Measurements from ENCODE around the gene CARD10. TPM values are rescaled to one million over a fixed set of nuclear protein-coding genes. Genes with fewer than 3 reads are reported as not detected.

CARD10 gene
- total and polyA plus RNA-seq, 2 of the 13 experiments (the other 11 are each of a cell fraction or from before 2014, with no cell fraction given) = 35.2 to 55.8 TPM

DNA sequence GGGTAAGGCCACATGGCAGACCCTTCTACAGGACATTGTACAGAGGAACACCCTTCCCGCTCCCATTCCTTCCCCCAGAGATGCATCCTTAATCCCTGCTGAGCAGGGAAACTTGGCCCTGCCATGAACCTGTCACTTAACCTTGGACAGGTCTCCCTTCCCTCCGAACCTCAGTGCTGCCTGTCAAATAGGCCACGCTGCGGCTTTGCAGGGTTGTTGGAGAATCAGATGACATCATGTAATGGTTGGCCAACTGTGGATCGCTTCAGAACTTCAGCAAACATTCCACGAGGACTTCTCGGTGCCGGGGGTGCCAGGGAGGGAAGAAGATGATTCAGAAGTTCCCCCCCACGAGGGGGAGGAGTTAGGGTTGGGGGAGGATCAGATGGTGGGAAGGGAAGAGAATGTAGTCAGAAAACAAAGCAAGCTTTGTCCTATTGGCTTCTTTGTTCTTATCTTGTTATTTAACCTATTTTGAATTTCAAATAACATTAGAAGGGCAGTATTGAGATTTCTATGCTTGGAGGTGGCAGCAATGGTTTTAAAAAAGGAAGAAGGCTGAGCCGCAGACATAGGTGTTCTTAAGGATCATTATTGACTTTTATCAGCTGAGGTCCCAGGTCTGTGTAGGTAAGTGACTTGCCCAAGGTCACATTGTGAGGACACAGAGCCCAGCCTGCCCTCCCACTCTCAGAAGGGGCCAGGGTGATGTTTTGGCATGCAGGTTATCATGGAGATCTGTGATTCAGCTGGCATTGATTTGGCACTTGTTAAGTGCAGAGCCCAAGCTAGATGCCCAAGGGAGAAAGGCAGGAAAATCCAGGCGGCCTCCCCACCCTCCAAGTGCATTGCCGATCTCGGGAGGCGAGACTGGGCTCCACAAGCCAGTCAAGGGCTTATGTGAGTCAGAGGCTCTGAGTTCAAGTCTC, 44.2 kb upstream of the CARD10 start (continued):
- TF ChIP-seq, protein P1, sequence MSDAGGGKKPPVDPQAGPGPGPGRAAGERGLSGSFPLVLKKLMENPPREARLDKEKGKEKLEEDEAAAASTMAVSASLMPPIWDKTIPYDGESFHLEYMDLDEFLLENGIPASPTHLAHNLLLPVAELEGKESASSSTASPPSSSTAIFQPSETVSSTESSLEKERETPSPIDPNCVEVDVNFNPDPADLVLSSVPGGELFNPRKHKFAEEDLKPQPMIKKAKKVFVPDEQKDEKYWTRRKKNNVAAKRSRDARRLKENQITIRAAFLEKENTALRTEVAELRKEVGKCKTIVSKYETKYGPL (CRISPR knock-in tag; IDR thresholded peaks at IDR 0.05) = no peak
- TF ChIP-seq NFATC3 (CRISPR knock-in tag; IDR thresholded peaks at IDR 0.05) (no peak), BORCS8-MEF2B (CRISPR knock-in tag; IDR thresholded peaks at IDR 0.05) (no peak), ZNF160 (CRISPR knock-in tag; IDR thresholded peaks at IDR 0.05) (no peak), ZNF556 (CRISPR knock-in tag; IDR thresholded peaks at IDR 0.05; ENCODE audit: borderline replicate concordance) (no peak), ELF4 (CRISPR knock-in tag; IDR thresholded peaks at IDR 0.05; ENCODE audit: borderline replicate concordance) (no peak), ZNF232 (CRISPR knock-in tag; IDR thresholded peaks at IDR 0.05; ENCODE audit: borderline replicate concordance) (no peak), KDM3A (CRISPR knock-in tag; IDR thresholded peaks at IDR 0.05; ENCODE audit: low read depth) (peak; percentile 43; the same call in 1 of the 2 replicates), PHF8 (CRISPR knock-in tag; IDR thresholded peaks at IDR 0.05) (no peak), JDP2 (CRISPR knock-in tag; IDR thresholded peaks at IDR 0.05; ENCODE audit: borderline replicate concordance) (no peak), TOPORS (CRISPR knock-in tag; IDR thresholded peaks at IDR 0.05) (no peak), JARID2 (CRISPR knock-in tag; IDR thresholded peaks at IDR 0.05; ENCODE audit: insufficient replicate concordance) (no peak), ZNF558 (CRISPR knock-in tag; IDR thresholded peaks at IDR 0.05; ENCODE audit: borderline replicate concordance) (no peak), NR2F6 (IDR thresholded peaks at IDR 0.05) (peak; percentile 43), NR2F6 (CRISPR knock-in tag; IDR thresholded peaks at IDR 0.05) (peak; percentile 54)
- TF ChIP-seq, protein P2, sequence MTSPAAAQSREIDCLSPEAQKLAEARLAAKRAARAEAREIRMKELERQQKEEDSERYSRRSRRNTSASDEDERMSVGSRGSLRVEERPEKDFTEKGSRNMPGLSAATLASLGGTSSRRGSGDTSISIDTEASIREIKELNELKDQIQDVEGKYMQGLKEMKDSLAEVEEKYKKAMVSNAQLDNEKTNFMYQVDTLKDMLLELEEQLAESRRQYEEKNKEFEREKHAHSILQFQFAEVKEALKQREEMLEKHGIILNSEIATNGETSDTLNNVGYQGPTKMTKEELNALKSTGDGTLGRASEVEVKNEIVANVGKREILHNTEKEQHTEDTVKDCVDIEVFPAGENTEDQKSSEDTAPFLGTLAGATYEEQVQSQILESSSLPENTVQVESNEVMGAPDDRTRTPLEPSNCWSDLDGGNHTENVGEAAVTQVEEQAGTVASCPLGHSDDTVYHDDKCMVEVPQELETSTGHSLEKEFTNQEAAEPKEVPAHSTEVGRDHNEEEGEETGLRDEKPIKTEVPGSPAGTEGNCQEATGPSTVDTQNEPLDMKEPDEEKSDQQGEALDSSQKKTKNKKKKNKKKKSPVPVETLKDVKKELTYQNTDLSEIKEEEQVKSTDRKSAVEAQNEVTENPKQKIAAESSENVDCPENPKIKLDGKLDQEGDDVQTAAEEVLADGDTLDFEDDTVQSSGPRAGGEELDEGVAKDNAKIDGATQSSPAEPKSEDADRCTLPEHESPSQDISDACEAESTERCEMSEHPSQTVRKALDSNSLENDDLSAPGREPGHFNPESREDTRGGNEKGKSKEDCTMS (CRISPR knock-in tag; conservative IDR thresholded peaks at IDR 0.05) = no peak
- TF ChIP-seq, protein P3, sequence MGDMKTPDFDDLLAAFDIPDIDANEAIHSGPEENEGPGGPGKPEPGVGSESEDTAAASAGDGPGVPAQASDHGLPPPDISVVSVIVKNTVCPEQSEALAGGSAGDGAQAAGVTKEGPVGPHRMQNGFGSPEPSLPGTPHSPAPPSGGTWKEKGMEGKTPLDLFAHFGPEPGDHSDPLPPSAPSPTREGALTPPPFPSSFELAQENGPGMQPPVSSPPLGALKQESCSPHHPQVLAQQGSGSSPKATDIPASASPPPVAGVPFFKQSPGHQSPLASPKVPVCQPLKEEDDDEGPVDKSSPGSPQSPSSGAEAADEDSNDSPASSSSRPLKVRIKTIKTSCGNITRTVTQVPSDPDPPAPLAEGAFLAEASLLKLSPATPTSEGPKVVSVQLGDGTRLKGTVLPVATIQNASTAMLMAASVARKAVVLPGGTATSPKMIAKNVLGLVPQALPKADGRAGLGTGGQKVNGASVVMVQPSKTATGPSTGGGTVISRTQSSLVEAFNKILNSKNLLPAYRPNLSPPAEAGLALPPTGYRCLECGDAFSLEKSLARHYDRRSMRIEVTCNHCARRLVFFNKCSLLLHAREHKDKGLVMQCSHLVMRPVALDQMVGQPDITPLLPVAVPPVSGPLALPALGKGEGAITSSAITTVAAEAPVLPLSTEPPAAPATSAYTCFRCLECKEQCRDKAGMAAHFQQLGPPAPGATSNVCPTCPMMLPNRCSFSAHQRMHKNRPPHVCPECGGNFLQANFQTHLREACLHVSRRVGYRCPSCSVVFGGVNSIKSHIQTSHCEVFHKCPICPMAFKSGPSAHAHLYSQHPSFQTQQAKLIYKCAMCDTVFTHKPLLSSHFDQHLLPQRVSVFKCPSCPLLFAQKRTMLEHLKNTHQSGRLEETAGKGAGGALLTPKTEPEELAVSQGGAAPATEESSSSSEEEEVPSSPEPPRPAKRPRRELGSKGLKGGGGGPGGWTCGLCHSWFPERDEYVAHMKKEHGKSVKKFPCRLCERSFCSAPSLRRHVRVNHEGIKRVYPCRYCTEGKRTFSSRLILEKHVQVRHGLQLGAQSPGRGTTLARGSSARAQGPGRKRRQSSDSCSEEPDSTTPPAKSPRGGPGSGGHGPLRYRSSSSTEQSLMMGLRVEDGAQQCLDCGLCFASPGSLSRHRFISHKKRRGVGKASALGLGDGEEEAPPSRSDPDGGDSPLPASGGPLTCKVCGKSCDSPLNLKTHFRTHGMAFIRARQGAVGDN (CRISPR knock-in tag; IDR thresholded peaks at IDR 0.05) = peak; percentile 38
- TF ChIP-seq, protein P4, sequence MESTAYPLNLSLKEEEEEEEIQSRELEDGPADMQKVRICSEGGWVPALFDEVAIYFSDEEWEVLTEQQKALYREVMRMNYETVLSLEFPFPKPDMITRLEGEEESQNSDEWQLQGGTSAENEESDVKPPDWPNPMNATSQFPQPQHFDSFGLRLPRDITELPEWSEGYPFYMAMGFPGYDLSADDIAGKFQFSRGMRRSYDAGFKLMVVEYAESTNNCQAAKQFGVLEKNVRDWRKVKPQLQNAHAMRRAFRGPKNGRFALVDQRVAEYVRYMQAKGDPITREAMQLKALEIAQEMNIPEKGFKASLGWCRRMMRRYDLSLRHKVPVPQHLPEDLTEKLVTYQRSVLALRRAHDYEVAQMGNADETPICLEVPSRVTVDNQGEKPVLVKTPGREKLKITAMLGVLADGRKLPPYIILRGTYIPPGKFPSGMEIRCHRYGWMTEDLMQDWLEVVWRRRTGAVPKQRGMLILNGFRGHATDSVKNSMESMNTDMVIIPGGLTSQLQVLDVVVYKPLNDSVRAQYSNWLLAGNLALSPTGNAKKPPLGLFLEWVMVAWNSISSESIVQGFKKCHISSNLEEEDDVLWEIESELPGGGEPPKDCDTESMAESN (CRISPR knock-in tag; conservative IDR thresholded peaks at IDR 0.05) = no peak
- TF ChIP-seq, protein P5, sequence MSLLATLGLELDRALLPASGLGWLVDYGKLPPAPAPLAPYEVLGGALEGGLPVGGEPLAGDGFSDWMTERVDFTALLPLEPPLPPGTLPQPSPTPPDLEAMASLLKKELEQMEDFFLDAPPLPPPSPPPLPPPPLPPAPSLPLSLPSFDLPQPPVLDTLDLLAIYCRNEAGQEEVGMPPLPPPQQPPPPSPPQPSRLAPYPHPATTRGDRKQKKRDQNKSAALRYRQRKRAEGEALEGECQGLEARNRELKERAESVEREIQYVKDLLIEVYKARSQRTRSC (CRISPR knock-in tag; IDR thresholded peaks at IDR 0.05; ENCODE audit: low read depth) = no peak

Measured in HepG2 (cell line).